ENCODE measurements around the gene PDE4D. TPM values are rescaled to one million over a fixed set of nuclear protein-coding genes. Genes with fewer than 3 reads are reported as not detected.

PDE4D gene
- total and polyA plus RNA-seq, 2 of the 4 experiments (the other 2 are of a cell fraction) = 1.4 to 7.9 TPM

DNA sequence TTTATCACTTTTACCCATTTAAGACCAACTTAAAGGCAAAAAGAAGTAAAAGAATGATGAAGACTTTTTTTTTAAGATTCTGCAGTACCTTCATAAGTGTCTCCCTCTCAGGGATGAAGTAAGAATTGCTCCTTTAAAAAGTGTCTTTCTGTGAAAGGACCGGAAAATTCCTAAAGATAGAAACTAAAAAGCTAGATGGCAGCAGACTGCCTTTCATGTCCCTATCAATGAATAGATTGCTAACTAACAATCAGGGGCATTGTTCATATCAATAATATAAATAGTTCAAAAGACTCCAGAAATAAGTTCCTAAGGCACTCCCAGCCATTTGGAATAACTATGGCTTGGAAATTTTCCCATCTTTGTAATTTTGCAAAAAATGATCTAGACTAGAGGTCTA lies 558.0 kb downstream of the PDE4D start:
- H3K27me3 ChIP-seq (ENCODE audit: control insufficient read depth, insufficient read depth, low read length) = peaks cover 1% of the 10 kb centered on the region; the same call in 1 of the 2 replicates
- no peak overlapping the region for H2AK9ac ChIP-seq (replicated peaks; ENCODE audit: low read depth, low read length, poor library complexity)
- no peak overlapping the region for H3K4me2 ChIP-seq (ENCODE audit: low read depth, low read length)
- H3K79me1 ChIP-seq (ENCODE audit: low read depth in 1 of 2, low read length in 2 of 2) = no peaks in the 10 kb centered on the region
- BruUV-seq (replicated peaks) = no TSS peak
- no peak overlapping the region for H2AFZ ChIP-seq (replicated peaks; ENCODE audit: low read length, poor library complexity)
- H2AK5ac ChIP-seq (ENCODE audit: low read depth, low read length) = no peak overlapping the region
- no peak overlapping the region for H2BK5ac ChIP-seq (ENCODE audit: low read depth, low read length, poor library complexity, severe bottlenecking)
- WGBS, 2 experiments (ENCODE audit: extremely low coverage in 2 of 2, insufficient read length in 1 of 2) = no CpG with 5 or more reads among the region's 1 CpG
- in situ Hi-C loops (cut with MboI; ENCODE audit: low sequenced_read_pairs) (no loop called here), dilution Hi-C loops (cut with HindIII; ENCODE audit: low sequenced_read_pairs, unreplicated experiment) (no loop called here), intact Hi-C loops (cut with micrococcal nuclease) (no loop called here)
- no peak overlapping the region for H3K4me3 ChIP-seq (ENCODE audit: insufficient read depth, low read depth, low read length)
- no peak overlapping the region for H2BK15ac ChIP-seq (ENCODE audit: low read depth, low read length)
- no peak overlapping the region for H4K8ac ChIP-seq (ENCODE audit: low read depth in 2 of 2, low read length in 2 of 2)
- H3K56ac ChIP-seq (ENCODE audit: extremely low read depth, insufficient read depth, low read length) = no peak overlapping the region
- TF ChIP-seq NFE2L2 (IDR thresholded peaks at IDR 0.05; ENCODE audit: low read depth, low read length) (no peak), USF2 (IDR thresholded peaks at IDR 0.05; ENCODE audit: low read depth, low read length) (no peak), POLR2A (IDR thresholded peaks at IDR 0.05; ENCODE audit: low read depth, low read length) (no peak), RCOR1 (IDR thresholded peaks at IDR 0.05; ENCODE audit: insufficient replicate concordance, low read length) (no peak), MAFK (IDR thresholded peaks at IDR 0.05; ENCODE audit: low read depth, low read length) (no peak), RAD21 (IDR thresholded peaks at IDR 0.05; ENCODE audit: low read length) (no peak), SMC3 (IDR thresholded peaks at IDR 0.05; ENCODE audit: low read depth, low read length) (no peak), FOS (IDR thresholded peaks at IDR 0.05; ENCODE audit: low read depth, low read length) (no peak), MXI1 (IDR thresholded peaks at IDR 0.05; ENCODE audit: borderline replicate concordance, low read depth, low read length) (no peak), BHLHE40 (IDR thresholded peaks at IDR 0.05; ENCODE audit: low read depth, low read length) (no peak), CEBPB (IDR thresholded peaks at IDR 0.05; ENCODE audit: low read depth, low read length) (no peak), CTCF (conservative IDR thresholded peaks at IDR 0.05; ENCODE audit: low read depth, low read length) (no peak), MAZ (IDR thresholded peaks at IDR 0.05; ENCODE audit: borderline replicate concordance, low read depth, low read length) (no peak), CHD1 (IDR thresholded peaks at IDR 0.05; ENCODE audit: low read depth, low read length) (no peak)
- TF ChIP-seq, protein P1, sequence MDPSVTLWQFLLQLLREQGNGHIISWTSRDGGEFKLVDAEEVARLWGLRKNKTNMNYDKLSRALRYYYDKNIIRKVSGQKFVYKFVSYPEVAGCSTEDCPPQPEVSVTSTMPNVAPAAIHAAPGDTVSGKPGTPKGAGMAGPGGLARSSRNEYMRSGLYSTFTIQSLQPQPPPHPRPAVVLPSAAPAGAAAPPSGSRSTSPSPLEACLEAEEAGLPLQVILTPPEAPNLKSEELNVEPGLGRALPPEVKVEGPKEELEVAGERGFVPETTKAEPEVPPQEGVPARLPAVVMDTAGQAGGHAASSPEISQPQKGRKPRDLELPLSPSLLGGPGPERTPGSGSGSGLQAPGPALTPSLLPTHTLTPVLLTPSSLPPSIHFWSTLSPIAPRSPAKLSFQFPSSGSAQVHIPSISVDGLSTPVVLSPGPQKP (IDR thresholded peaks at IDR 0.05; ENCODE audit: borderline replicate concordance, low read depth, low read length) = no peak
- no peaks in the 10 kb centered on the region for H4K20me1 ChIP-seq (ENCODE audit: insufficient read depth, low read length)
- H2BK20ac ChIP-seq (ENCODE audit: low read depth, low read length) = no peak overlapping the region
- no peak overlapping the region for H3K4ac ChIP-seq (ENCODE audit: low read depth, low read length)
- no peaks in the 10 kb centered on the region for H3K9me3 ChIP-seq (ENCODE audit: control insufficient read depth, insufficient read depth, low read length)
- CTCF ChIA-PET = interaction anchor here (0.6 kb wide), 1 partner anchor 55 kb away, joined by 4 read pairs; no protein-coding TSS in a partner anchor
- H3K18ac ChIP-seq (ENCODE audit: low read depth, low read length) = no peak overlapping the region
- no peak overlapping the region for H4K91ac ChIP-seq (ENCODE audit: insufficient read depth, low read depth, low read length)
- no peak overlapping the region for H3K14ac ChIP-seq (replicated peaks; ENCODE audit: low read depth, low read length)
- no peaks in the 10 kb centered on the region for H3K4me1 ChIP-seq (ENCODE audit: control insufficient read depth, insufficient read depth, low read length)
- H3K9ac ChIP-seq (ENCODE audit: low read depth, low read length) = no peak overlapping the region
- no peaks in the 10 kb centered on the region for H3K36me3 ChIP-seq (ENCODE audit: control insufficient read depth, insufficient read depth, low read length)
- POLR2A ChIA-PET (ENCODE audit: unreplicated experiment) = no interaction called here
- H3K27ac ChIP-seq (ENCODE audit: insufficient read depth, low read length) = no peak overlapping the region
- ATAC-seq (ENCODE audit: low read depth) (no peak), DNase-seq (no peak)
- no peak overlapping the region for H2BK120ac ChIP-seq (ENCODE audit: low read depth, low read length)
- H3K9me1 ChIP-seq (ENCODE audit: insufficient read depth, low read length) = no peaks in the 10 kb centered on the region
- H3K23ac ChIP-seq (ENCODE audit: low read depth, low read length) = no peak overlapping the region
- H4K5ac ChIP-seq (ENCODE audit: low read depth, low read length) = no peak overlapping the region

Measured in IMR-90 (cell line).